IPS-15b (cell line): ENCODE data around the gene IER5L.
A peak's percentile ranks its signal among the peaks of the same experiment; 100 is the strongest.

Experiments
- H3K27me3 ChIP-seq: one replicate; pipeline ENCODE4 v1.6.1; 2013; ENCODE audit warnings: low read length; ENCODE audit not compliant: control insufficient read depth, insufficient read depth
- H3K36me3 ChIP-seq: one replicate; pipeline ENCODE4 v1.6.1; 2013; ENCODE audit warnings: low read length; ENCODE audit not compliant: control insufficient read depth, insufficient read depth
- H3K4me1 ChIP-seq: one replicate; pipeline ENCODE4 v1.6.1; 2013; ENCODE audit warnings: mild to moderate bottlenecking, low read length; ENCODE audit not compliant: control insufficient read depth, insufficient read depth
- H3K4me3 ChIP-seq: one replicate; pipeline ENCODE4 v1.5.1; 2013; ENCODE audit warnings: low read depth, low read length
- H3K9ac ChIP-seq: one replicate; pipeline ENCODE4 v1.6.1; 2013; ENCODE audit warnings: low read depth, mild to moderate bottlenecking, low read length
- H3K9me3 ChIP-seq: one replicate; pipeline ENCODE4 v1.6.1; 2013; ENCODE audit warnings: mild to moderate bottlenecking, low read length; ENCODE audit not compliant: control insufficient read depth, insufficient read depth

The IER5L gene

GRCh38 chr9:129187042-129187441, 9.0 kb upstream of the IER5L start:
- peaks cover 31% of the 10 kb centered on the region for H3K27me3 ChIP-seq
- no peak overlapping the region for H3K9ac ChIP-seq
- no peaks in the 10 kb centered on the region for H3K4me1 ChIP-seq
- H3K4me3 ChIP-seq = no peak overlapping the region
- H3K36me3 ChIP-seq = no peaks in the 10 kb centered on the region
- H3K9me3 ChIP-seq = no peaks in the 10 kb centered on the region

- Histone ChIP-seq H3K9ac (no peak overlapping the region), H3K9me3 (no peaks in the 10 kb centered on the region), H3K27me3 (peaks cover 41% of the 10 kb centered on the region), H3K4me1 (no peaks in the 10 kb centered on the region), H3K36me3 (no peaks in the 10 kb centered on the region), H3K4me3 (no peak overlapping the region)
Observed at GRCh38 chr9:129185991-129186390, 7.9 kb upstream of the IER5L start.

GRCh38 chr9:129185402-129185801, 7.3 kb upstream of the IER5L start:
- Histone ChIP-seq H3K4me1 (no peaks in the 10 kb centered on the region), H3K9ac (no peak overlapping the region), H3K9me3 (no peaks in the 10 kb centered on the region), H3K4me3 (no peak overlapping the region), H3K27me3 (peaks cover 47% of the 10 kb centered on the region), H3K36me3 (no peaks in the 10 kb centered on the region)

GRCh38 chr9:129184596-129185122, 6.6 kb upstream of the IER5L start:
- Histone ChIP-seq H3K4me1 (no peaks in the 10 kb centered on the region), H3K4me3 (no peak overlapping the region), H3K27me3 (peaks cover 55% of the 10 kb centered on the region), H3K9ac (no peak overlapping the region), H3K9me3 (no peaks in the 10 kb centered on the region), H3K36me3 (no peaks in the 10 kb centered on the region)

- Histone ChIP-seq H3K27me3 (peaks cover 59% of the 10 kb centered on the region), H3K4me1 (no peaks in the 10 kb centered on the region), H3K9me3 (no peaks in the 10 kb centered on the region), H3K36me3 (no peaks in the 10 kb centered on the region), H3K9ac (no peak overlapping the region), H3K4me3 (no peak overlapping the region)
Observed at GRCh38 chr9:129184219-129184524, 6.1 kb upstream of the IER5L start.

GRCh38 chr9:129183495-129184218, 5.6 kb upstream of the IER5L start:
- Histone ChIP-seq H3K4me1 (peaks cover 1% of the 10 kb centered on the region), H3K27me3 (peaks cover 62% of the 10 kb centered on the region), H3K9ac (no peak overlapping the region), H3K36me3 (no peaks in the 10 kb centered on the region), H3K9me3 (no peaks in the 10 kb centered on the region), H3K4me3 (no peak overlapping the region)

GRCh38 chr9:129182625-129183494, 4.8 kb upstream of the IER5L start:
- Histone ChIP-seq H3K9me3 (no peaks in the 10 kb centered on the region), H3K36me3 (no peaks in the 10 kb centered on the region), H3K9ac (no peak overlapping the region), H3K4me3 (no peak overlapping the region), H3K4me1 (peaks cover 2% of the 10 kb centered on the region), H3K27me3 (peaks cover 62% of the 10 kb centered on the region)

GRCh38 chr9:129182122-129182521, 4.1 kb upstream of the IER5L start:
- no peaks in the 10 kb centered on the region for H3K9me3 ChIP-seq
- H3K27me3 ChIP-seq = peaks cover 65% of the 10 kb centered on the region
- no peaks in the 10 kb centered on the region for H3K36me3 ChIP-seq
- H3K9ac ChIP-seq = no peak overlapping the region
- peaks cover 2% of the 10 kb centered on the region for H3K4me1 ChIP-seq
- no peak overlapping the region for H3K4me3 ChIP-seq

- H3K9me3 ChIP-seq = no peaks in the 10 kb centered on the region
- H3K9ac ChIP-seq = no peak overlapping the region
- no peak overlapping the region for H3K4me3 ChIP-seq
- peaks cover 2% of the 10 kb centered on the region for H3K4me1 ChIP-seq
- H3K27me3 ChIP-seq = peaks cover 73% of the 10 kb centered on the region
- H3K36me3 ChIP-seq = no peaks in the 10 kb centered on the region
Observed at GRCh38 chr9:129181246-129181645, 3.2 kb upstream of the IER5L start.

GRCh38 chr9:129178568-129179382, 714 bp upstream of the IER5L start:
- Histone ChIP-seq H3K9ac (no peak overlapping the region), H3K4me3 (peak overlapping the region; percentile 45)

GRCh38 chr9:129177443-129177790, 644 bp downstream of the IER5L start:
- no peak overlapping the region for H3K9ac ChIP-seq
- H3K4me1 ChIP-seq = peaks cover 7% of the 10 kb centered on the region

More at GRCh38 chr9:129178568-129179382, 714 bp upstream of the IER5L start:
- no peaks in the 10 kb centered on the region for H3K36me3 ChIP-seq
- H3K4me1 ChIP-seq = peaks cover 2% of the 10 kb centered on the region
- H3K9me3 ChIP-seq = no peaks in the 10 kb centered on the region
- H3K27me3 ChIP-seq = peaks cover 65% of the 10 kb centered on the region

More at GRCh38 chr9:129177443-129177790, 644 bp downstream of the IER5L start:
- H3K27me3 ChIP-seq = peaks cover 66% of the 10 kb centered on the region
- no peaks in the 10 kb centered on the region for H3K36me3 ChIP-seq
- H3K9me3 ChIP-seq = no peaks in the 10 kb centered on the region
- H3K4me3 ChIP-seq = peak overlapping the region; percentile 73
